RWPE2 (cell line): ENCODE measurements around the gene KSR2.
A peak's percentile ranks its signal among the peaks of the same experiment; 100 is the strongest.
"Not testable (repeated sequence)": the region's sequence is repeated elsewhere in the genome, so short reads cannot be mapped to it uniquely, and the experiment has no call there.

Experiments used
- ATAC-seq: fragments of 200-7000 bp; cut with Tn5 transposase; 3 replicates; pipeline ENCODE4 v1.9.1; 2021; ENCODE audit warnings: low read depth
- DNase-seq: peaks from one replicate; pipeline ENCODE4 v3.0.0-alpha.2; 2020; ENCODE audit warnings: low spot score
- H3K27ac ChIP-seq: fragments of 450-650 bp; 2 replicates; pipeline ENCODE4 v1.5.1; 2017; ENCODE audit warnings: mild to moderate bottlenecking; ENCODE audit not compliant: poor library complexity, severe bottlenecking
- H3K27me3 ChIP-seq: fragments of 250-450 bp; sonication (Bioruptor Pico); 2 replicates; pipeline ENCODE4 v1.5.1; 2021; ENCODE audit warnings: mild to moderate bottlenecking, moderate library complexity; ENCODE audit not compliant: insufficient read depth, poor library complexity, severe bottlenecking
- H3K36me3 ChIP-seq: fragments of 250-450 bp; sonication (Bioruptor Pico); 2 replicates; pipeline ENCODE4 v1.5.1; 2020; ENCODE audit warnings: low read depth, mild to moderate bottlenecking, moderate library complexity
- H3K4me1 ChIP-seq: fragments of 250-450 bp; sonication (Bioruptor Pico); 2 replicates; pipeline ENCODE4 v1.5.1; 2021; ENCODE audit warnings: mild to moderate bottlenecking, moderate library complexity; ENCODE audit not compliant: insufficient read depth, poor library complexity, severe bottlenecking
- H3K4me3 ChIP-seq: fragments of 250-450 bp; sonication (Bioruptor Pico); 2 replicates; pipeline ENCODE4 v1.5.1; 2021; ENCODE audit warnings: mild to moderate bottlenecking, moderate library complexity; ENCODE audit not compliant: severe bottlenecking
- H3K9me3 ChIP-seq: fragments of 250-450 bp; sonication (Bioruptor Pico); 2 replicates; pipeline ENCODE4 v1.5.1; 2021; ENCODE audit warnings: mild to moderate bottlenecking, moderate library complexity; ENCODE audit not compliant: severe bottlenecking
- TF ChIP-seq, protein P1 (sequence below): fragments of 450-650 bp; IDR thresholded peaks from one replicate; pipeline ENCODE4 v1.5.1; 2017; ENCODE audit warnings: mild to moderate bottlenecking, moderate library complexity; ENCODE audit not compliant: poor library complexity, severe bottlenecking

Gene KSR2

DNA sequence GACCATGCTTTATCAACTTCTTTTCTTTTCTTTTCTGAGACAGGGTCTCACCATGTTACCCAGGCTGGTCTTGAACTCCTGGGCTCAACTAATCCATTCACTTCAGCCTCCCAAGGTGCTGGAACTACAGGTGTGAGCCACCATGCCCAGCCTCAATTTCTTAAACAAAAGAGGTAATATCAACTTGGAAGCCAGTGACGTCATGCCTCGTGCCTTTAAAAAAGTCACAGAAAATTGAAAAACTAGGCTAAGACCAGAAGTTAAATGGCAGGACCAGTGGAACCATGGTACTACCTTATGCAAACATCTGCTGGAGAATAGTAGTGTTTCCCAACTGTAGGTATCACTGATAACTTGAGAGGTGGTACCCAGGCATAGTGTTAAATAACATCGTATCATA is 103.3 kb downstream of the KSR2 start:
- TF ChIP-seq, protein P1, sequence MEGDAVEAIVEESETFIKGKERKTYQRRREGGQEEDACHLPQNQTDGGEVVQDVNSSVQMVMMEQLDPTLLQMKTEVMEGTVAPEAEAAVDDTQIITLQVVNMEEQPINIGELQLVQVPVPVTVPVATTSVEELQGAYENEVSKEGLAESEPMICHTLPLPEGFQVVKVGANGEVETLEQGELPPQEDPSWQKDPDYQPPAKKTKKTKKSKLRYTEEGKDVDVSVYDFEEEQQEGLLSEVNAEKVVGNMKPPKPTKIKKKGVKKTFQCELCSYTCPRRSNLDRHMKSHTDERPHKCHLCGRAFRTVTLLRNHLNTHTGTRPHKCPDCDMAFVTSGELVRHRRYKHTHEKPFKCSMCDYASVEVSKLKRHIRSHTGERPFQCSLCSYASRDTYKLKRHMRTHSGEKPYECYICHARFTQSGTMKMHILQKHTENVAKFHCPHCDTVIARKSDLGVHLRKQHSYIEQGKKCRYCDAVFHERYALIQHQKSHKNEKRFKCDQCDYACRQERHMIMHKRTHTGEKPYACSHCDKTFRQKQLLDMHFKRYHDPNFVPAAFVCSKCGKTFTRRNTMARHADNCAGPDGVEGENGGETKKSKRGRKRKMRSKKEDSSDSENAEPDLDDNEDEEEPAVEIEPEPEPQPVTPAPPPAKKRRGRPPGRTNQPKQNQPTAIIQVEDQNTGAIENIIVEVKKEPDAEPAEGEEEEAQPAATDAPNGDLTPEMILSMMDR = no peak
- no peaks in the 10 kb centered on the region for H3K36me3 ChIP-seq
- H3K27ac ChIP-seq = no peak overlapping the region
- no peak for ATAC-seq
- H3K27me3 ChIP-seq = no peaks in the 10 kb centered on the region
- no peak overlapping the region for H3K4me3 ChIP-seq
- H3K4me1 ChIP-seq = peaks cover 5% of the 10 kb centered on the region
- no peaks in the 10 kb centered on the region for H3K9me3 ChIP-seq
- no peak for DNase-seq

DNA sequence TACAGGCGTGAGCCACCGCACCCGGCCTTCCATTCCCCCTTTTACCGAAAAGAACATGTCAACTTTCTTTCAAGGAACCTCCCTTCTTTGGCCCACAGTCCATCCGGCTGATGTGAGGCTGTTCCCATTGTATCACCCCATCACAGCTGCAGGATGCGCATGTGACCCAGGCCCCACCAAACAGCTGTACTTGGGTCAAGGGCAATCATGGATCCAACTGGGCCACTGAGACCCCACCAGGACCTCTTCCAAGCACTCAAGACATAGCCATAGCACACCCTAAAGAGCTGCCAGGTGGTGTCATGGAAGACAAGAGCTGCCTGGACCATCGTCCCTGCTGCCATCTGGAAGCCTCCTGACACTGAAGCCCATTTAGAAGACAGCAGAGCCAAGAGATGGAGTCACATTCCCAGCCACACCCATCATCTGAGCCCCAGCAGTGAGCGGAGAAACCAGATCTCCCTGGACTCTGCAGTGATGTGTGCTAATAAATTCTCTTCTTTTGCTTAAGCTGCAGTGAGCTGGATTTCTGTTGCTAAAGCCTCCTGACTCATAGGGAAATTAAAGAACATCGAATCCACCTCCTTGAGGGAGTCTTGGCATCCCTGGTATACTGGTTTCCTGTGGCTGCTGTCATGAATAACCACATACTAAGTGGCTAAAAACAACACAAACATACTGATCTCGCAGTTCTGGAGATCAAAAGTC is 105.6 kb downstream of the KSR2 start:
- DNase-seq = no peak
- ATAC-seq = peak; percentile 95
- Histone ChIP-seq H3K27me3 (no peaks in the 10 kb centered on the region), H3K27ac (no peak overlapping the region), H3K9me3 (no peaks in the 10 kb centered on the region), H3K4me1 (peaks cover 5% of the 10 kb centered on the region), H3K36me3 (no peaks in the 10 kb centered on the region), H3K4me3 (no peak overlapping the region)
- TF ChIP-seq, protein P1 = no peak

- no peaks in the 10 kb centered on the region for H3K27me3 ChIP-seq
- H3K9me3 ChIP-seq = no peaks in the 10 kb centered on the region
- DNase-seq (no peak), ATAC-seq (no peak)
- TF ChIP-seq, protein P1 = no peak
- no peak overlapping the region for H3K4me3 ChIP-seq
- H3K27ac ChIP-seq = no peak overlapping the region
- peaks cover 13% of the 10 kb centered on the region for H3K4me1 ChIP-seq
- H3K36me3 ChIP-seq = no peaks in the 10 kb centered on the region
These were observed 107.1 kb downstream of the KSR2 start for GRCh38 chr12:117861691-117862090.

DNA sequence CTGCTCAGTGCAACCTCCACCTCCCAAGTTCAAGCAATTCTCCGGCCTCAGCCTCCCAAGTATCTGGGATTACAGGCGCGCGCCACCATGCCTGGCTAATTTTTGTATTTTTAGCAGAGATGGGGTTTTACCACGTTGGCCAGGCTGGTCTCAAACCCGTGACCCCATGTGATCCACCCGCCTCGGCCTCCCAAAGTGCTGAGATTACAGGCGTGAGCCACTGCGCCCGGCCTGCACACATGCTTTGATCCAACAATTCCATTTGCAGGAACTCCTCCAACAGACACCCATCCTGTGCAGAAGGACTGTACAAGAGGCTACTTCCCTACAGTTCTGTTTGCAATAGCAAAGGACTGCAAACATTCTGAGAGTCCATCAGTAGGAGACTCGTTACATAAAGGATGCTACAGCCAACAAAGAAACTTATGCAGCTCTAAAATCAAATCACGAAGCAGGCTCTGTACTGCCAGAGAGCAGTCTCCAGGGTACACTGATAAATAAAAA is 108.0 kb downstream of the KSR2 start:
- peaks cover 13% of the 10 kb centered on the region for H3K4me1 ChIP-seq
- not testable (repeated sequence) for H3K9me3 ChIP-seq, H3K4me3 ChIP-seq, DNase-seq, H3K36me3 ChIP-seq, H3K27me3 ChIP-seq, ATAC-seq, H3K27ac ChIP-seq

DNA sequence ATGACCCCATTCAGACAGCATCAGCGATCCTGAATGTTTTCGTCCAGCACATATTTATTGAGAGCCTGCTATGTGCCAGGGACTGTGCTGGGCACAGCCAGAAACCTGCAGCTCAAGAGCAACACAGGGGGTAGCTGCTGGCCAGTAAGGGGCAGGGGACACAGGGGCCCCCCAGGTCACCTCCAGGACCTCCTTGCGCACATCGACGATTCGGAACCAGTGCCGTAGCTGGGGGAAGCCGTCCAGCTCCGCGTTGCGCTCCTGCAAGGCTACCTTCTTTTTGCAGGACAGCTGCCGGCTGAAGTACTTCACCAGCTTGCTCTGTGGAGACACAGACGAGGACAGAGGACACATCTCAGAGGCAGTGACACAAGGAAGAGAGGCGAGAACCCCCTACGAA is 108.7 kb downstream of the KSR2 start:
- ATAC-seq (no peak), DNase-seq (no peak)
- Histone ChIP-seq H3K4me1 (peaks cover 13% of the 10 kb centered on the region), H3K36me3 (no peaks in the 10 kb centered on the region), H3K27me3 (no peaks in the 10 kb centered on the region), H3K4me3 (no peak overlapping the region), H3K27ac (no peak overlapping the region), H3K9me3 (no peaks in the 10 kb centered on the region)
- TF ChIP-seq, protein P1 = no peak
